PC-3 (cell line): Measurements from ENCODE around the gene MRPL2. TPM values are rescaled to one million over a fixed set of nuclear protein-coding genes. Genes with fewer than 3 reads are reported as not detected.

Experiments used
- ATAC-seq: fragments of 200-7000 bp; cut with Tn5 transposase; 2 replicates; pipeline ENCODE4 v1.9.1; 2020; ENCODE audit warnings: mild to moderate bottlenecking, moderate library complexity
- BruUV-seq: library from RNA; stranded (reverse); fragments of 400-500 nt; replicated peaks from 2 replicates; lab custom pipeline; 2021; lab: Mats Ljungman, UMichigan
- CTCF ChIA-PET: fragments of 300-600 bp; sonication (Branson Sonifier 250); formaldehyde crosslinking; loops from one replicate; lab custom pipeline; 2022; ENCODE audit warnings: antibody characterized with exemption; lab: Charles Lee
- POLR2A ChIA-PET: fragments of 300-600 bp; sonication (Branson Sonifier 250); formaldehyde crosslinking; loops from one replicate; lab custom pipeline; 2022; ENCODE audit warnings: antibody characterized with exemption; ENCODE audit not compliant: unreplicated experiment; lab: Charles Lee
- DNase-seq: peaks from one replicate; pipeline ENCODE4 v3.0.0-alpha.2; 2015
- H2AFZ ChIP-seq: fragments of 300-600 bp; sonication (generic); 2 replicates; pipeline ENCODE4 v1.6.0; 2016; ENCODE audit warnings: antibody characterized with exemption, low read length
- H3F3A ChIP-seq: fragments of 300-600 bp; sonication (generic); one replicate; pipeline ENCODE4 v1.6.0; 2017; ENCODE audit warnings: antibody characterized with exemption, low read length, control low read depth, mild to moderate bottlenecking; ENCODE audit not compliant: unreplicated experiment
- H3K27ac ChIP-seq: fragments of 300-600 bp; sonication (generic); 2 replicates; pipeline ENCODE4 v1.5.1; 2016; ENCODE audit warnings: mild to moderate bottlenecking, low read length
- H3K27me3 ChIP-seq: fragments of 300-600 bp; sonication (generic); 2 replicates; pipeline ENCODE4 v1.6.1; 2016; ENCODE audit warnings: low read length, mixed read lengths
- H3K36me3 ChIP-seq: fragments of 300-600 bp; sonication (generic); 2 replicates; pipeline ENCODE4 v1.6.1; 2016; ENCODE audit warnings: low read depth, mixed run types, low read length, mixed read lengths
- H3K4me1 ChIP-seq: fragments of 300-600 bp; sonication (generic); 2 replicates; pipeline ENCODE4 v1.5.1; 2016; ENCODE audit warnings: low read length; ENCODE audit not compliant: insufficient read depth
- H3K4me2 ChIP-seq: fragments of 300-600 bp; sonication (generic); 2 replicates; pipeline ENCODE4 v1.6.0; 2016; ENCODE audit warnings: low read length
- H3K4me3 ChIP-seq: fragments of 300-600 bp; sonication (generic); 2 replicates; pipeline ENCODE4 v1.5.1; 2016; ENCODE audit warnings: mild to moderate bottlenecking, low read length, mixed read lengths
- H3K79me2 ChIP-seq: fragments of 300-600 bp; sonication (generic); 2 replicates; pipeline ENCODE4 v1.6.1; 2017; ENCODE audit warnings: low read length, mixed read lengths
- H3K9ac ChIP-seq: fragments of 300-600 bp; sonication (generic); 2 replicates; pipeline ENCODE4 v1.6.0; 2016; ENCODE audit warnings: mild to moderate bottlenecking, low read length
- H3K9me2 ChIP-seq: fragments of 300-600 bp; sonication (generic); replicated peaks from 2 replicates; pipeline ENCODE4 v1.6.1; 2016; ENCODE audit warnings: mixed run types, low read length, mixed read lengths
- H3K9me3 ChIP-seq: fragments of 300-600 bp; sonication (generic); 2 replicates; pipeline ENCODE4 v1.6.1; 2016; ENCODE audit warnings: low read length, mixed read lengths
- H4K20me1 ChIP-seq: fragments of 300-600 bp; sonication (generic); 2 replicates; pipeline ENCODE4 v1.6.1; 2016; ENCODE audit warnings: low read length, mixed read lengths
- CTCF ChIP-seq: fragments of 300-600 bp; sonication (generic); conservative IDR thresholded peaks from 2 replicates; pipeline ENCODE4 v1.5.1; 2017; ENCODE audit warnings: antibody characterized with exemption, low read depth, mild to moderate bottlenecking, low read length
- EZH2 ChIP-seq: fragments of 300-600 bp; sonication (generic); IDR thresholded peaks from one replicate; pipeline ENCODE4 v1.6.1; 2017; ENCODE audit warnings: antibody characterized with exemption, mild to moderate bottlenecking, low read length; ENCODE audit not compliant: unreplicated experiment
- EZH2phosphoT487 ChIP-seq: fragments of 300-600 bp; sonication (generic); IDR thresholded peaks from 2 replicates; pipeline ENCODE4 v1.6.1; 2018; ENCODE audit warnings: mild to moderate bottlenecking, antibody characterized with exemption, low read length, borderline replicate concordance
- intact Hi-C: fragments of 100-400 bp; cut with micrococcal nuclease; formaldehyde crosslinking; loops from 2 replicates; pipeline ENCODE4 v1.9.0; 2023
- total RNA-seq: library from RNA; depleted of rRNA; stranded (reverse); fragments of >200 nt; gene quantifications from 2 replicates; pipeline ENCODE4 v1.2.3, GENCODE V29; 2014

Gene MRPL2
- total RNA-seq, 1 experiment from 2014 or later: 59.8 TPM

- Histone ChIP-seq H3K9ac (no peak overlapping the region), H3K27me3 (no peaks in the 10 kb centered on the region), H3K4me3 (no peak overlapping the region), H3K36me3 (peaks cover 8% of the 10 kb centered on the region; the same call in 1 of the 2 replicates), H3K9me3 (no peaks in the 10 kb centered on the region), H3K4me2 (no peak overlapping the region), H3K27ac (no peak overlapping the region), H3K4me1 (no peaks in the 10 kb centered on the region), H3F3A (no peaks in the 10 kb centered on the region), H3K79me2 (no peaks in the 10 kb centered on the region), H2AFZ (no peak overlapping the region), H4K20me1 (no peaks in the 10 kb centered on the region), H3K9me2 (no peaks in the 10 kb centered on the region)
- POLR2A ChIA-PET: no interaction called here
- CTCF ChIA-PET: no interaction called here
- ATAC-seq: no peak
- TF ChIP-seq CTCF (no peak), EZH2phosphoT487 (no peak), EZH2 (no peak)
- no peak for DNase-seq
- BruUV-seq: no TSS peak
- intact Hi-C loops: no loop called here
These were observed 22.0 kb downstream of the MRPL2 start for GRCh38 chr6:43037197-43037596.

DNA sequence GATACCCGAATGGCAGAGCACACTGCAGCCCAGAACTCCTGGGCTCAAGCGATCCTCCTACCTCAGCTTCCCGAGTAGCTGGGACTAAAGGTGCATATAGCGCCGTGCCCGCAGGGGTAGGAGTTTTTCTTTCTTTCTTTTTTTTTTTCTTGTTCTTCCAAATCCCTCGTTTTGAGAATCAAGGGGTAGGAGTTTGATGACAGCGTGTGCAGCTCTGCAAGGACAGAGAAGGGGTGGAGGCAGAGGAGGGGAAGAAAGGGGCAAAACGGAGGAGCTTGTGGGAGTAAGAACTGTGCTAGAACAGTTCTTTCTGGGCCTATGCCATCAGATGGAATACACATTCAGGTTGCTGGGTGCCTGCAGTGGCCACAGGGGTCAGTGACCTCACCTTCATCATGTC, 22.5 kb downstream of the MRPL2 start:
- no peaks in the 10 kb centered on the region for H3K79me2 ChIP-seq
- no peak for DNase-seq
- no peak overlapping the region for H3K4me3 ChIP-seq
- no peaks in the 10 kb centered on the region for H3K9me3 ChIP-seq
- H3F3A ChIP-seq: no peaks in the 10 kb centered on the region
- H3K27ac ChIP-seq: no peak overlapping the region
- H2AFZ ChIP-seq: no peak overlapping the region
- ChIA-PET POLR2A (interaction anchor here (0.5 to 0.7 kb wide), 2 partner anchors 58 to 132 kb away, joined by 3 to 8 read pairs; partner anchors contain the start of gene PEX6), CTCF (no interaction called here)
- no peak overlapping the region for H3K9ac ChIP-seq
- intact Hi-C loops: no loop called here
- no peaks in the 10 kb centered on the region for H3K27me3 ChIP-seq
- H4K20me1 ChIP-seq: no peaks in the 10 kb centered on the region
- no peak for TF ChIP-seq CTCF
- no TSS peak for BruUV-seq
- no peaks in the 10 kb centered on the region for H3K4me1 ChIP-seq
- peaks cover 8% of the 10 kb centered on the region; the same call in 1 of the 2 replicates for H3K36me3 ChIP-seq
- ATAC-seq: no peak
- no peak overlapping the region for H3K4me2 ChIP-seq
- no peaks in the 10 kb centered on the region for H3K9me2 ChIP-seq

GRCh38 chr6:43035495-43036194, 23.6 kb downstream of the MRPL2 start:
- Histone ChIP-seq H3K36me3 (0 out of 2 replicates have a peak, but pooled peaks cover 5% of the 10 kb centered on the region), H3K27ac (no peak overlapping the region), H3K9me2 (no peaks in the 10 kb centered on the region), H3K27me3 (no peaks in the 10 kb centered on the region), H3K9me3 (no peaks in the 10 kb centered on the region), H3F3A (no peaks in the 10 kb centered on the region), H3K4me3 (no peak overlapping the region), H3K4me1 (no peaks in the 10 kb centered on the region), H4K20me1 (no peaks in the 10 kb centered on the region), H3K9ac (no peak overlapping the region), H3K4me2 (no peak overlapping the region), H3K79me2 (no peaks in the 10 kb centered on the region), H2AFZ (no peak overlapping the region)
- ChIA-PET CTCF (no interaction called here), POLR2A (no interaction called here)
- TF ChIP-seq CTCF: no peak
- no peak for TF ChIP-seq EZH2
- TF ChIP-seq EZH2phosphoT487: no peak
- DNase-seq (no peak), ATAC-seq (no peak)
- no TSS peak for BruUV-seq
- intact Hi-C loops: no loop called here
